ENCODE data around the gene INPP5D. TPM values are rescaled to one million over a fixed set of nuclear protein-coding genes. Genes with fewer than 3 reads are reported as not detected.

Gene INPP5D
- total and polyA plus RNA-seq, 4 donors, result 7.6 to 26.1 (median 25.3) TPM

- Histone ChIP-seq H3K4me3 (no peak overlapping the region), H3K9ac (ENCODE audit: insufficient read depth in 1 of 2, low read length in 2 of 2) (no peak overlapping the region), H3K4me1 (ENCODE audit: control insufficient read depth in 5 of 5, insufficient read depth in 5 of 5, low read length in 5 of 5) (peaks cover 0 to 3% (median 0%) of the 10 kb centered on the region in 5 donors), H3K27me3 (ENCODE audit: control insufficient read depth in 3 of 3, insufficient read depth in 3 of 3, low read length in 2 of 3) (no peaks in the 10 kb centered on the region), H3K36me3 (ENCODE audit: control insufficient read depth in 4 of 4, insufficient read depth in 4 of 4, low read length in 4 of 4) (no peaks in the 10 kb centered on the region), H3K9me3 (ENCODE audit: control insufficient read depth in 4 of 4, insufficient read depth in 3 of 4, low read length in 3 of 4) (peaks cover 0 to 8% (median 0%) of the 10 kb centered on the region in 4 donors), H3K27ac (ENCODE audit: low read depth in 1 of 2, low read length in 1 of 2) (no peak overlapping the region)
- DNase-seq (no peak), ATAC-seq (ENCODE audit: insufficient read depth, low FRiP score) (no peak)
- 82 to 93% methylated on average over 8 of the region's 8 CpGs for WGBS, 2 donors
- no peak for TF ChIP-seq CTCF (IDR thresholded peaks at IDR 0.05; ENCODE audit: control extremely low read depth, extremely low read depth)
Observed at GRCh38 chr2:233101816-233102215, 41.7 kb downstream of the INPP5D start.

- no peak overlapping the region for H3K9ac ChIP-seq (ENCODE audit: insufficient read depth in 1 of 2, low read length in 2 of 2)
- no peak overlapping the region for H3K27ac ChIP-seq (ENCODE audit: low read depth in 1 of 2, low read length in 1 of 2)
- peaks cover 0 to 8% (median 0%) of the 10 kb centered on the region in 4 donors for H3K9me3 ChIP-seq (ENCODE audit: control insufficient read depth in 4 of 4, insufficient read depth in 3 of 4, low read length in 3 of 4)
- H3K27me3 ChIP-seq (ENCODE audit: control insufficient read depth in 3 of 3, insufficient read depth in 3 of 3, low read length in 2 of 3), result no peaks in the 10 kb centered on the region
- ATAC-seq (ENCODE audit: insufficient read depth, low FRiP score), result no peak
- H3K4me3 ChIP-seq, result no peak overlapping the region
- WGBS, 2 donors, result 95 to 96% methylated on average over 16 to 17 of the region's 17 CpGs
- no peak for DNase-seq
- no peaks in the 10 kb centered on the region for H3K36me3 ChIP-seq (ENCODE audit: control insufficient read depth in 4 of 4, insufficient read depth in 4 of 4, low read length in 4 of 4)
- no peak for TF ChIP-seq CTCF (IDR thresholded peaks at IDR 0.05; ENCODE audit: control extremely low read depth, extremely low read depth)
- H3K4me1 ChIP-seq (ENCODE audit: control insufficient read depth in 5 of 5, insufficient read depth in 5 of 5, low read length in 5 of 5), result peaks cover 0 to 4% (median 0%) of the 10 kb centered on the region in 5 donors
Observed at GRCh38 chr2:233105156-233105895, 45.2 kb downstream of the INPP5D start.

- H3K9me3 ChIP-seq (ENCODE audit: control insufficient read depth in 4 of 4, insufficient read depth in 3 of 4, low read length in 3 of 4), result peaks cover 0 to 8% (median 0%) of the 10 kb centered on the region in 4 donors
- DNase-seq (no peak), ATAC-seq (ENCODE audit: insufficient read depth, low FRiP score) (no peak)
- no peak overlapping the region for H3K9ac ChIP-seq (ENCODE audit: insufficient read depth in 1 of 2, low read length in 2 of 2)
- H3K27ac ChIP-seq (ENCODE audit: low read depth in 1 of 2, low read length in 1 of 2), result no peak overlapping the region
- H3K36me3 ChIP-seq (ENCODE audit: control insufficient read depth in 4 of 4, insufficient read depth in 4 of 4, low read length in 4 of 4), result no peaks in the 10 kb centered on the region
- no peak overlapping the region for H3K4me3 ChIP-seq
- WGBS, 2 donors, result 92 to 94% methylated on average over 4 of the region's 4 CpGs
- no peaks in the 10 kb centered on the region for H3K27me3 ChIP-seq (ENCODE audit: control insufficient read depth in 3 of 3, insufficient read depth in 3 of 3, low read length in 2 of 3)
- peaks cover 0 to 3% (median 0%) of the 10 kb centered on the region in 5 donors for H3K4me1 ChIP-seq (ENCODE audit: control insufficient read depth in 5 of 5, insufficient read depth in 5 of 5, low read length in 5 of 5)
- no peak for TF ChIP-seq CTCF (IDR thresholded peaks at IDR 0.05; ENCODE audit: control extremely low read depth, extremely low read depth)
Observed at GRCh38 chr2:233105930-233106329, 45.8 kb downstream of the INPP5D start.

Data from lung (tissue), 12 donors.